Amniotic epithelial cell (primary cell): ENCODE data around the gene MRGPRE.
"Not testable (repeated sequence)": the region's sequence is repeated elsewhere in the genome, so short reads cannot be mapped to it uniquely, and the experiment has no call there.

Experiments used
- DNase-seq: peaks from one replicate; pipeline ENCODE4 v3.0.0-alpha.2; 2010; ENCODE audit warnings: low read depth

MRGPRE gene

GRCh38 chr11:3231851-3232744 lies at the start of gene MRGPRE:
Gene MRGPRE (minus strand): TSS chr11:3232417. CDS start chr11:3228799, 3,618 bp downstream.
- no peak for DNase-seq

- not testable (repeated sequence) for DNase-seq
Observed at GRCh38 chr11:3281146-3281545, 48.9 kb upstream of the MRGPRE start.

GRCh38 chr11:3280662-3281061 lies 48.4 kb upstream of the MRGPRE start:
- DNase-seq, result not testable (repeated sequence)

GRCh38 chr11:3278922-3279321 lies 46.7 kb upstream of the MRGPRE start:
- not testable (repeated sequence) for DNase-seq

GRCh38 chr11:3273629-3274028 lies 41.4 kb upstream of the MRGPRE start:
- not testable (repeated sequence) for DNase-seq

- not testable (repeated sequence) for DNase-seq
Observed at GRCh38 chr11:3262548-3262947, 30.3 kb upstream of the MRGPRE start.

- not testable (repeated sequence) for DNase-seq
Observed at GRCh38 chr11:3261831-3262230, 29.6 kb upstream of the MRGPRE start.

GRCh38 chr11:3257509-3257908 lies 25.3 kb upstream of the MRGPRE start:
- DNase-seq, result not testable (repeated sequence)

GRCh38 chr11:3255241-3255640 lies 23.0 kb upstream of the MRGPRE start:
- not testable (repeated sequence) for DNase-seq

- DNase-seq, result not testable (repeated sequence)
Observed at GRCh38 chr11:3254773-3255172, 22.6 kb upstream of the MRGPRE start.

- DNase-seq, result no peak
Observed at GRCh38 chr11:3245071-3245470, 12.9 kb upstream of the MRGPRE start.

- DNase-seq, result no peak
Observed at GRCh38 chr11:3243880-3244279, 11.7 kb upstream of the MRGPRE start.

GRCh38 chr11:3237119-3237518 lies 4.9 kb upstream of the MRGPRE start:
- DNase-seq, result no peak

GRCh38 chr11:3234846-3235245 lies 2.6 kb upstream of the MRGPRE start:
- DNase-seq, result no peak

GRCh38 chr11:3232956-3233355 lies 739 bp upstream of the MRGPRE start:
- no peak for DNase-seq

GRCh38 chr11:3231550-3231850 lies 717 bp downstream of the MRGPRE start:
- DNase-seq, result no peak

- no peak for DNase-seq
Observed at GRCh38 chr11:3230636-3231549, 1.3 kb downstream of the MRGPRE start.

- DNase-seq, result no peak
Observed at GRCh38 chr11:3229673-3230630, 2.3 kb downstream of the MRGPRE start.

GRCh38 chr11:3228445-3228829 lies 3.8 kb downstream of the MRGPRE start:
- DNase-seq, result no peak

- DNase-seq, result no peak
Observed at GRCh38 chr11:3227568-3228444, 4.4 kb downstream of the MRGPRE start.
